GM20000 (cell line): ENCODE results near the gene SLC7A7.

Experiments
- DNase-seq: peaks from one replicate; pipeline ENCODE4 v3.0.0; 2012; ENCODE audit warnings: low spot score
- TF ChIP-seq, protein P1 (sequence below): IDR thresholded peaks from 2 replicates; pipeline ENCODE4 v1.5.1; 2012; ENCODE audit warnings: mild to moderate bottlenecking, control low read depth; ENCODE audit errors: extremely low read depth, missing control alignments

SLC7A7 gene

DNA sequence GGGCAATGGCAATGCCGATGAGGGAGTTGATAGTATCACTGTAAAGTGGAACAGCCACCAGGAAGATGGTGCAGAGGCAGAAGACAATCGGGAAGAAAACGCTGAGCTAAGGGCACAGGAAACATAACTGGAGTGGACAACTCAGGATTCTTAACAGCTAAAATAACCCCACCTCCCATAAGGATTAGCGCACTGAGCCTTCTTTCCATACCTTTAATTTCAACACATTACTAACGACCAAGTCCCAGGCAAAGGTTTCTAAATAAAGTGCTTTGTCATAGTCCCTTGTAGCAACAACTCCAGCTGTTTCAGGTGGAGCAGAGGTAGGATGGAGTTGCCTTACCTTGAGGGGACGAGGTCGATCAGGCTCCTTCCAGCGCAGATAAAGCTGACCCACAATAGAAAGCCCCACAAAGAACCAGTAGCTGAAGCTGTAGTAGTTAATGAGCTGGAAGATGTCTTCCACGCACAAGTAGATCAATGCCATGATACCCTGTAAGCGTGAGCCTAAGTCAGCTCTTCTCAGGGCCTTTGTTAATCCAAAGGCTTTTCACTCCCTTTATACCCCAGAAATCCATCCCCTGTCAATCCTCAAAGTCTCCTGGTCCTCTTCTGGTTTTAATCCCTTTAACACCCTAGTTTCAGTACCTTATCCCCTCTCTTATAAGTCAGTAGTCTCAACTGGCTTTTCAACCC, 41.1 kb downstream of the SLC7A7 start:
- TF ChIP-seq, protein P1, sequence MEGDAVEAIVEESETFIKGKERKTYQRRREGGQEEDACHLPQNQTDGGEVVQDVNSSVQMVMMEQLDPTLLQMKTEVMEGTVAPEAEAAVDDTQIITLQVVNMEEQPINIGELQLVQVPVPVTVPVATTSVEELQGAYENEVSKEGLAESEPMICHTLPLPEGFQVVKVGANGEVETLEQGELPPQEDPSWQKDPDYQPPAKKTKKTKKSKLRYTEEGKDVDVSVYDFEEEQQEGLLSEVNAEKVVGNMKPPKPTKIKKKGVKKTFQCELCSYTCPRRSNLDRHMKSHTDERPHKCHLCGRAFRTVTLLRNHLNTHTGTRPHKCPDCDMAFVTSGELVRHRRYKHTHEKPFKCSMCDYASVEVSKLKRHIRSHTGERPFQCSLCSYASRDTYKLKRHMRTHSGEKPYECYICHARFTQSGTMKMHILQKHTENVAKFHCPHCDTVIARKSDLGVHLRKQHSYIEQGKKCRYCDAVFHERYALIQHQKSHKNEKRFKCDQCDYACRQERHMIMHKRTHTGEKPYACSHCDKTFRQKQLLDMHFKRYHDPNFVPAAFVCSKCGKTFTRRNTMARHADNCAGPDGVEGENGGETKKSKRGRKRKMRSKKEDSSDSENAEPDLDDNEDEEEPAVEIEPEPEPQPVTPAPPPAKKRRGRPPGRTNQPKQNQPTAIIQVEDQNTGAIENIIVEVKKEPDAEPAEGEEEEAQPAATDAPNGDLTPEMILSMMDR: no peak

DNA sequence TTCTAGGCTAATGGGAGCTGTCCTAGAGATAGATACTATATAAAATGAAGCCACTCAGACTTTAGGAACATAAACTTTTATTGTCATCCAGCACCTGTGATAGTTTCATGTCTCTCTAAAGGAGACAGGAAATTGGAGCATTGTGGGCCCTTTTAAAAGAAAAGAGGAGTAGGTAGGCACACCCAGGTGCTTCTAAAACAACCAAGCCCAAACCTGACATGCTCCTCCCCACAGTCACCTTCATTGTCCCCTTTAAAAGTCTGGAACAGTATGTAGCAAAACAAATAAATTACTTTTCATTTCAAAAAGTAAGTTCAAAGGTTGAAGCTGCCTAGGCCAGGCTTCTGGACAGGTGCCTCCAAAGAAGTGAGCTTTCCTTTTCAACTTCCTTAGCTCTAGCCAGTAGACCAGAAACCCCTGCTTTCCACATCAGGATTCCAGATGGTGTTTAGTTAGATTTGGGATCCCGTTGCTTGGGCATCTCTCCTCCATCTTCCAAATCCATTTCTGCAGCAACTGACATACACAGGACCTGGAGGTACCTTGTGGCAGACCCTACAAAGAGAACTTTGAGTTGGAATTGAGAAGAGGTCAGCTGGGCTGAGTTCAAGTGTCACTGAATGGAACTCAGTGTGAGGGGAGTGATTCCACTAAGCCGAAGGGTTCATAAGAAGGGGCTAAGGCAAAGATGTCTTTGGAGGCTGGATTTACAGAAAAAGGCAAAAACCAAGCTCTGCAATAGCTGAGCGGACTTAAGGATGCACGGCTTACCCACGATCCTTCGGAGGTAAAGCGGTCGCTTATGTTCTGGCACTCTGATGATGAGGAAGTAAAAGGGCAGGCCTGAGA, 41.8 kb downstream of the SLC7A7 start:
- DNase-seq: no peak
- TF ChIP-seq, protein P1: no peak

More for the DNA sequence above, 41.1 kb downstream of the SLC7A7 start:
- no peak for DNase-seq

DNA sequence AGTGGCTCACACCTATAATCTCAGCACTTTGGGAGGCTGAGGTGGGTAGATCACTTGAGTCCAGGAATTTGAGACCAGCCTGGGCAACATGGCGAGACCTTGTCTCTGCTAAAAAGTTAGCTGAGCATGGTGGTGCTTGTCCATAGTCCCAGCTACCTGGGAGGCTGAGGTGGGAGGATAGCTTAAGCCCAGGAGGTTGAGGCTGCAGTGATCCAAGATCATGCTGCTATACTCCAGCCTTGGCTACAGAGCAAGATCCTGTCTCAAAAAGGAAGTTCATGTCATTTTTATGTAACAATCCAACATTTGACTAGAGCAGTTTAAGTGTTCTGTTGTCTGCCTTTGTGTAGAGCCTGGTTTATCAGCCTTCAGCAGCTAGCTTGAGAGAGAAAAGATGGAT, 42.5 kb downstream of the SLC7A7 start:
- DNase-seq: no peak
- TF ChIP-seq, protein P1: no peak

DNA sequence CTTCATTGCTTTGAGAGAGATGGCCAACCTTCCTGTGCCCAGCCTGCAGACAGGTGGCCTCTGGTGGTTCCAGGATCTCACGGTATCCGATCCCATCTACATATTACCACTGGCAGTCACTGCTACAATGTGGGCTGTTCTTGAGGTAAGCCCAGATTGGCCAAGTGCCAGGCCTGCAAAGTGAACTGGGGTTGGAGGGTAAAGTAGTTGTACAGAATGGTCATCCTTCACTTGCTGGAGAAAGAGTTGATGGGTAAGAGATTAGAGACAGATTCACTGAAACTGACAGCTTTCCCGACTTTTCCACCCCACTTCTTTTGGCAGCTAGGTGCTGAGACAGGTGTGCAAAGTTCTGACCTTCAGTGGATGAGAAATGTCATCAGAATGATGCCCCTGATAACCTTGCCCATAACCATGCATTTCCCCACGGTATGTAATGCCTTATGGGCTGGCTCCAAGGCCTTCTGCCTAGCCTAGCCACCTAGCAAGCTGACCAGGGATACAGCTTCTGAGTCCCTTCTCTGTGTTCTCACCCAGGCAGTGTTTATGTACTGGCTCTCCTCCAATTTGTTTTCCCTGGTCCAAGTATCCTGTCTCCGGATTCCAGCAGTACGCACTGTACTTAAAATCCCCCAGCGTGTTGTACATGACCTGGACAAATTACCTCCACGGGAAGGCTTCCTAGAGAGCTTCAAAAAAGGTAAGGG, 44.6 kb downstream of the SLC7A7 start:
- TF ChIP-seq, protein P1: no peak
- DNase-seq: no peak

DNA sequence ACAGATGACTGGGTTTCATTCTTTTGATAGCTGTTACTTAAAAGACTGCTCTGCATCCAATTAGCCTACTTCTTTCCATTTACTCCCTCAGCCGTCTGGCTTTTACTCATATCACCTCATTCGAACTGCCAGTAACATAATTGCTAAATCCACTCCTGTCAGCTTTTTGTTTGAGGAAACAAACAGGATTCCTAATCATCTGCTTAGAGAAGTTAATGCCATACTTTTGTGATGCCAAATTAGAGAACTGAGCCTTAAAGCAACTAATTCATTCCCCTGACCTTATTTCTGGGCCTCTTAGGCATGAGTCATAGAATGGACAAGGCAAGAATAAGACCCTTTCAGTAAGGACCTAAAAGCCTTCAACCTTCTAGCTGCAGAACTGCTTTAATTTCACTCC, 45.9 kb downstream of the SLC7A7 start:
- DNase-seq: no peak
- TF ChIP-seq, protein P1: no peak

DNA sequence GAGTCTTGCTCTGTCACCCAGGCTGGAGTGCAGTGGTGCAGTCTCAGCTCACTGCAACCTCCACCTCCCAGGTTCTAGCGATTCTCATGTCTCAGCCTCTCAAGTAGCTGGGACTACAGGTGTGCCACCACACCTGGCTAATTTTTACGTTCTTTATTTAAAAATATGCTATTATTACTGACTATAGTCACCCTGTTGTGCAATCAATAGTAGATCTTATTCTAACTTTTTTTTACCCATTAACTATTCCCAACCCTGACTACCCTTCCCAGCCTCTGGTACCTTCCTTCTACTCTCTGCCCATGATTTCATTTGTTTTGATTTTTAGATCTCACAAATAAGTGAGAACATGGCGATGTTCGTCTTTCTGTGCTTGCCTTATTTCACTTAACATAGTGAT, 46.3 kb downstream of the SLC7A7 start:
- TF ChIP-seq, protein P1: no peak
- DNase-seq: no peak

DNA sequence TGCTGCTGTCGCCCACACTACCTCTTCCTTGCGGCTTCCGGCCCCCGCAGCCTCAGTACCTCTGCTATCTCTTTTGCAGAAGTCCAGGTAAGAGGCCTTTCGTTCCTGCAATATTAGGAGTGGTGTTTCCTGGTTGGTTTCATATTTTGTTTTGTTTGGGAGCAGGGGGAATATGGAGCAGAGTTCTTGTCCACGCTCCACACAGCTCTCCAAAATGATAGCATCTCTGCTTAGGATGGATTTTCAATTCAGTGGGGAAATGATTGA, 48.0 kb downstream of the SLC7A7 start:
- TF ChIP-seq, protein P1: no peak
- no peak for DNase-seq
